H9 (cell line): Measurements from ENCODE around the gene LMO3. TPM values are rescaled to one million over a fixed set of nuclear protein-coding genes. Genes with fewer than 3 reads are reported as not detected.

Experiments
- DNase-seq: peaks from one replicate; pipeline ENCODE4 v3.0.0-alpha.2; 2017
- H2AFZ ChIP-seq: one replicate; pipeline ENCODE4 v1.6.1; 2013; ENCODE audit warnings: mild to moderate bottlenecking, low read length, control low read depth, moderate library complexity
- H2AK5ac ChIP-seq: 2 replicates; pipeline ENCODE4 v1.6.1; 2013; ENCODE audit warnings: low read length, control low read depth, mixed read lengths; ENCODE audit not compliant: insufficient read length
- H2BK120ac ChIP-seq: one replicate; pipeline ENCODE4 v1.6.1; 2013; ENCODE audit warnings: low read depth, mild to moderate bottlenecking, low read length, control low read depth, inconsistent platforms; ENCODE audit not compliant: poor library complexity, severe bottlenecking
- H2BK12ac ChIP-seq: 2 replicates; pipeline ENCODE4 v1.6.1; 2013; ENCODE audit warnings: low read length, control low read depth, mixed read lengths, low read depth; ENCODE audit not compliant: insufficient read length
- H2BK15ac ChIP-seq: 2 replicates; pipeline ENCODE4 v1.6.1; 2013; ENCODE audit warnings: low read depth, low read length, control low read depth
- H2BK20ac ChIP-seq: one replicate; pipeline ENCODE4 v1.6.1; 2013; ENCODE audit warnings: low read depth, mild to moderate bottlenecking, low read length, control low read depth, inconsistent platforms; ENCODE audit not compliant: poor library complexity, severe bottlenecking
- H2BK5ac ChIP-seq: 2 replicates; pipeline ENCODE4 v1.6.1; 2013; ENCODE audit warnings: low read length, control low read depth, mixed read lengths; ENCODE audit not compliant: insufficient read length
- H3K14ac ChIP-seq: 2 replicates; pipeline ENCODE4 v1.6.1; 2013; ENCODE audit warnings: low read length, control low read depth; ENCODE audit not compliant: insufficient read depth
- H3K18ac ChIP-seq: 2 replicates; pipeline ENCODE4 v1.6.1; 2013; ENCODE audit warnings: low read depth, mild to moderate bottlenecking, mixed read lengths, low read length, control low read depth; ENCODE audit not compliant: insufficient read length
- H3K23ac ChIP-seq: 2 replicates; pipeline ENCODE4 v1.6.1; 2013; ENCODE audit warnings: low read length, control low read depth, mixed read lengths, low read depth; ENCODE audit not compliant: insufficient read length
- H3K23me2 ChIP-seq: 2 replicates; pipeline ENCODE4 v1.6.1; 2013; ENCODE audit warnings: low read depth, mild to moderate bottlenecking, mixed read lengths, low read length, control low read depth; ENCODE audit not compliant: insufficient read length, poor library complexity, severe bottlenecking
- H3K27ac ChIP-seq: 2 replicates; pipeline ENCODE4 v1.5.1; 2013; ENCODE audit warnings: low read length, control low read depth, mixed read lengths, low read depth; ENCODE audit not compliant: insufficient read length
- H3K27me3 ChIP-seq: 2 replicates; pipeline ENCODE4 v1.6.1; 2013; ENCODE audit warnings: low read length, control low read depth, inconsistent platforms; ENCODE audit not compliant: insufficient read depth
- H3K4ac ChIP-seq: 2 replicates; pipeline ENCODE4 v1.6.1; 2013; ENCODE audit warnings: low read depth, mild to moderate bottlenecking, control low read depth, inconsistent platforms, low read length, moderate library complexity
- H3K4me1 ChIP-seq: 2 replicates; pipeline ENCODE4 v1.6.1; 2013; ENCODE audit warnings: low read length, control low read depth, inconsistent platforms; ENCODE audit not compliant: insufficient read depth
- H3K4me2 ChIP-seq: 2 replicates; pipeline ENCODE4 v1.6.1; 2013; ENCODE audit warnings: low read length, control low read depth, mixed read lengths; ENCODE audit not compliant: insufficient read length, insufficient read depth
- H3K56ac ChIP-seq: 2 replicates; pipeline ENCODE4 v1.6.1; 2013; ENCODE audit warnings: low read depth, mild to moderate bottlenecking, mixed read lengths, low read length, control low read depth; ENCODE audit not compliant: insufficient read length
- H3K79me1 ChIP-seq: 2 replicates; pipeline ENCODE4 v1.6.1; 2013; ENCODE audit warnings: low read depth, mild to moderate bottlenecking, moderate library complexity, low read length, control low read depth, inconsistent platforms; ENCODE audit not compliant: insufficient read depth, poor library complexity, severe bottlenecking
- H3K79me2 ChIP-seq: 2 replicates; pipeline ENCODE4 v1.6.1; 2013; ENCODE audit warnings: low read length, control low read depth, inconsistent platforms; ENCODE audit not compliant: insufficient read depth
- H3K9ac ChIP-seq: 2 replicates; pipeline ENCODE4 v1.6.1; 2013; ENCODE audit warnings: low read length, control low read depth, mixed read lengths; ENCODE audit not compliant: insufficient read length; ENCODE audit errors: extremely low read depth
- H3K9me3 ChIP-seq: one replicate; pipeline ENCODE4 v1.6.1; 2013; ENCODE audit warnings: low read depth, low read length, inconsistent platforms; ENCODE audit not compliant: control insufficient read depth
- H3T11ph ChIP-seq: one replicate; pipeline ENCODE4 v1.6.1; 2013; ENCODE audit warnings: mild to moderate bottlenecking, low read length, control low read depth, inconsistent platforms
- H4K20me1 ChIP-seq: one replicate; pipeline ENCODE4 v1.6.1; 2013; ENCODE audit not compliant: control insufficient read depth, insufficient read length, insufficient read depth
- H4K5ac ChIP-seq: 2 replicates; pipeline ENCODE4 v1.6.1; 2013; ENCODE audit warnings: low read depth, mild to moderate bottlenecking, mixed read lengths, low read length, control low read depth; ENCODE audit not compliant: insufficient read length
- H4K8ac ChIP-seq: replicated peaks from 2 replicates; pipeline ENCODE4 v1.6.1; 2013; ENCODE audit warnings: low read length, control low read depth, mixed read lengths, low read depth; ENCODE audit not compliant: insufficient read length
- H4K91ac ChIP-seq: 2 replicates; pipeline ENCODE4 v1.6.1; 2013; ENCODE audit warnings: low read depth, mild to moderate bottlenecking, moderate library complexity, mixed read lengths, low read length, control low read depth; ENCODE audit not compliant: insufficient read length
- H3K27ac Mint-ChIP-seq, 3 experiments: 2 replicates in 2 of 3; 3 replicates in 1 of 3; pipeline ENCODE4 v1.8.0; 2020 to 2021; ENCODE audit warnings: mixed read lengths in 3 of 3, mild to moderate bottlenecking in 1 of 3, moderate library complexity in 1 of 3
- H3K27me3 Mint-ChIP-seq: 2 replicates; pipeline ENCODE4 v1.8.0; 2021; ENCODE audit warnings: low read depth, mild to moderate bottlenecking, moderate library complexity, mixed read lengths
- H3K36me3 Mint-ChIP-seq, 3 experiments: 2 replicates in 2 of 3; 3 replicates in 1 of 3; pipeline ENCODE4 v1.8.0; 2020 to 2021; ENCODE audit warnings: low read depth in 3 of 3, mixed read lengths in 3 of 3; ENCODE audit not compliant: insufficient read depth in 1 of 3
- H3K4me1 Mint-ChIP-seq, 2 experiments: 2 replicates each; pipeline ENCODE4 v1.8.0; 2020; ENCODE audit warnings: mixed read lengths in 2 of 2
- H3K4me3 Mint-ChIP-seq, 2 experiments: 2 replicates in 1 of 2; 3 replicates in 1 of 2; pipeline ENCODE4 v1.8.0; 2020 to 2021; ENCODE audit warnings: mild to moderate bottlenecking in 2 of 2, mixed read lengths in 2 of 2, moderate library complexity in 1 of 2
- H3K9me3 Mint-ChIP-seq, 2 experiments: 2 replicates in 1 of 2; 3 replicates in 1 of 2; pipeline ENCODE4 v1.8.0; 2020; ENCODE audit warnings: mild to moderate bottlenecking in 2 of 2, mixed read lengths in 2 of 2, moderate library complexity in 1 of 2
- CTCF ChIP-seq: fragments of 200-600 bp; sonication (generic); conservative IDR thresholded peaks from 3 replicates; pipeline ENCODE4 v1.8.0; 2021; ENCODE audit warnings: antibody characterized with exemption, mild to moderate bottlenecking
- WGBS: extraction: QIAGEN DNeasy Blood & Tissue Kit; methylation state at CpG from one replicate; pipeline ENCODE4 v1.1.7; 2013; ENCODE audit warnings: missing lambda C conversion rate, low lambda C conversion rate, mixed read lengths; ENCODE audit not compliant: insufficient read length; ENCODE audit errors: extremely low coverage; 5-methylcytosine and 5-hydroxymethylcytosine counted together
- total RNA-seq: library from RNA; stranded (reverse); gene quantifications from 2 replicates; pipeline ENCODE4 v1.2.1, GENCODE V29; 2021

LMO3 gene
- total RNA-seq, 1 experiment from 2014 or later, result not detected

DNA sequence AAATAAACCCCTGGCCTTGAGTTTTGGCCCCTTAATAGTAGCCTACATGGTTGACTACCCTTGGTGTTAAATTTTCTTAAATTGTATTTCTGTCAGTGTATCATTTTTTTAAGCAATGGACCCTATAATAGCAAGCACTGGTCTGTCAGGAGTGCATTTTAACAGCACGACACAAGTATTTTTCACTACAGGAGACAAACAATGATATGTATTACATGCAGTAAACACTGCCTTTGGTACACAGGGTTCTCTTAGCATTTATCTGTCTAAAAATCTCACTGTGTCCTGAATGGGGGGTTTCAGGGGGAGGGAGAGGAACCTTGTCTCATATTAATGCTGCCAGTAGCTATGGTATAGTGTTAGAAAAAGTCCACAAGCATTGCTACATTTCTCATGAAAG is 18.4 kb downstream of the LMO3 start:
- Mint-ChIP-seq H3K27ac (no peak overlapping the region), H3K4me1 (no peaks in the 10 kb centered on the region; a peak in 1 of 4 replicates)
- no peak overlapping the region for H2BK5ac ChIP-seq

More for the DNA sequence above, 18.4 kb downstream of the LMO3 start:
- Histone ChIP-seq H3K18ac (no peak overlapping the region), H3K4ac (no peak overlapping the region), H3K4me2 (no peak overlapping the region), H3K4me1 (no peaks in the 10 kb centered on the region), H2AK5ac (no peak overlapping the region), H3K79me1 (no peaks in the 10 kb centered on the region), H4K91ac (no peak overlapping the region), H2BK20ac (no peak overlapping the region), H2AFZ (no peak overlapping the region), H4K5ac (no peak overlapping the region), H3K9me3 (no peaks in the 10 kb centered on the region), H3T11ph (no peak overlapping the region), H2BK12ac (no peak overlapping the region), H4K8ac (no peak overlapping the region), H3K9ac (no peak overlapping the region), H3K79me2 (no peaks in the 10 kb centered on the region), H4K20me1 (no peaks in the 10 kb centered on the region), H2BK120ac (no peak overlapping the region), H3K27ac (no peak overlapping the region), H3K56ac (no peak overlapping the region), H3K27me3 (no peaks in the 10 kb centered on the region), H2BK15ac (no peak overlapping the region), H3K23ac (no peak overlapping the region), H3K23me2 (no peaks in the 10 kb centered on the region), H3K14ac (no peak overlapping the region)
- Mint-ChIP-seq H3K27me3 (no peaks in the 10 kb centered on the region), H3K36me3 (peaks cover 0 to 4% (median 0%) of the 10 kb centered on the region in 3 experiments; a peak in 1 of 7 replicates), H3K4me3 (no peak overlapping the region), H3K9me3 (no peaks in the 10 kb centered on the region; a peak in 1 of 5 replicates)
- TF ChIP-seq CTCF, result no peak
- no CpG with 5 or more reads among the region's 1 CpG for WGBS
- DNase-seq, result no peak
